Endothelial cell of umbilical vein (primary cell): Measurements from ENCODE around the gene TICRR. TPM values are rescaled to one million over a fixed set of nuclear protein-coding genes. Genes with fewer than 3 reads are reported as not detected.

ENCODE experiments used
- BruUV-seq: library from RNA; stranded (reverse); fragments of 400-500 nt; replicated peaks from 2 replicates; lab custom pipeline; 2021; lab: Mats Ljungman, UMichigan
- CTCF ChIA-PET: fragments of 300-600, 350-600 bp; sonication (Branson Sonifier 250); formaldehyde crosslinking; loops from one replicate; lab custom pipeline; 2021; ENCODE audit warnings: antibody characterized with exemption, inconsistent platforms; lab: Charles Lee
- POLR2A ChIA-PET: fragments of 300-600, 350-600 bp; sonication (Branson Sonifier 250); formaldehyde crosslinking; loops from one replicate; lab custom pipeline; 2021; ENCODE audit warnings: antibody characterized with exemption, inconsistent platforms; lab: Charles Lee
- DNase-seq: peaks from one replicate; pipeline ENCODE4 v3.0.0-alpha.2; 2011; ENCODE audit warnings: low read depth, low spot score
- FAIRE-seq: peaks from 2 replicates; lab custom pipeline; 2011; peaks lifted over from hg19 to GRCh38; lab: Jason Lieb, UNC
- H2AFZ ChIP-seq: 2 replicates; pipeline ENCODE4 v1.6.0; 2012; ENCODE audit warnings: low read depth, low read length, control low read depth, inconsistent platforms
- H3K27ac ChIP-seq: 2 replicates; pipeline ENCODE4 v1.5.1; 2011; ENCODE audit warnings: low read depth, mild to moderate bottlenecking, control low read depth, low read length, moderate library complexity; ENCODE audit not compliant: insufficient read depth
- H3K27me3 ChIP-seq, 2 experiments: 2 replicates each; pipeline versions ENCODE4 v1.6.0 to v1.6.1; 2011; ENCODE audit warnings: low read length in 2 of 2, mixed read lengths in 1 of 2; ENCODE audit not compliant: control insufficient read depth in 2 of 2, insufficient read depth in 2 of 2
- H3K36me3 ChIP-seq, 2 experiments: 2 replicates in 1 of 2; 3 replicates in 1 of 2; pipeline ENCODE4 v1.5.1; 2011; ENCODE audit warnings: low read length in 2 of 2, mild to moderate bottlenecking in 1 of 2, moderate library complexity in 1 of 2; ENCODE audit not compliant: control insufficient read depth in 2 of 2, insufficient read depth in 2 of 2; ENCODE audit errors: extremely low read depth in 1 of 2
- H3K4me1 ChIP-seq: 3 replicates; pipeline ENCODE4 v1.5.1; 2011; ENCODE audit warnings: mild to moderate bottlenecking, low read length; ENCODE audit not compliant: control insufficient read depth, insufficient read depth; ENCODE audit errors: extremely low read depth
- H3K4me2 ChIP-seq: 2 replicates; pipeline ENCODE4 v1.6.1; 2011; ENCODE audit warnings: low read length, control low read depth, mixed read lengths; ENCODE audit not compliant: insufficient read depth
- H3K4me3 ChIP-seq, 3 experiments: fragments of 200-600 bp in 1 of 3; sonication (generic), shearing (Covaris generic) in 1 of 3; replicated peaks in 1 of 3; 2 replicates each; pipeline ENCODE4 v1.5.1; 2011 to 2016; ENCODE audit warnings: control low read depth in 3 of 3, low read length in 3 of 3, mild to moderate bottlenecking in 2 of 3, inconsistent platforms in 1 of 3, low read depth in 1 of 3, moderate library complexity in 1 of 3; ENCODE audit not compliant: insufficient read depth in 1 of 3
- H3K79me2 ChIP-seq: 2 replicates; pipeline ENCODE4 v1.6.0; 2012; ENCODE audit warnings: low read length, inconsistent platforms; ENCODE audit not compliant: control insufficient read depth, insufficient read depth
- H3K9ac ChIP-seq: replicated peaks from 2 replicates; pipeline ENCODE3; 2011; ENCODE audit warnings: low read length, control low read depth; ENCODE audit not compliant: insufficient read depth; ENCODE audit errors: extremely low read depth
- H3K9me1 ChIP-seq: replicated peaks from 3 replicates; pipeline ENCODE4 v1.6.0; 2011; ENCODE audit warnings: mild to moderate bottlenecking, low read length; ENCODE audit not compliant: control insufficient read depth, insufficient read depth; ENCODE audit errors: extremely low read depth
- H3K9me3 ChIP-seq: replicated peaks from 2 replicates; pipeline ENCODE4 v1.5.1; 2012; ENCODE audit warnings: low read length, inconsistent platforms; ENCODE audit not compliant: control insufficient read depth, insufficient read depth
- H4K20me1 ChIP-seq: replicated peaks from 2 replicates; pipeline ENCODE3; 2011; ENCODE audit warnings: mild to moderate bottlenecking, low read length; ENCODE audit not compliant: control insufficient read depth, insufficient read depth; ENCODE audit errors: extremely low read depth
- EZH2 ChIP-seq: IDR thresholded peaks from 2 replicates; pipeline ENCODE4 v1.6.1; 2012; ENCODE audit warnings: borderline replicate concordance, low read depth, mild to moderate bottlenecking, moderate library complexity, low read length, inconsistent platforms; ENCODE audit not compliant: severe bottlenecking
- FOS ChIP-seq: IDR thresholded peaks from 2 replicates; pipeline ENCODE4 v1.6.1; 2011; ENCODE audit warnings: mild to moderate bottlenecking, low read length, moderate library complexity, borderline replicate concordance; ENCODE audit not compliant: insufficient read depth
- GATA2 ChIP-seq: IDR thresholded peaks from 2 replicates; pipeline ENCODE4 v1.7.0; 2011; ENCODE audit warnings: low read depth, mild to moderate bottlenecking, moderate library complexity, mixed read lengths, low read length; ENCODE audit not compliant: insufficient read length, insufficient read depth
- JUN ChIP-seq: IDR thresholded peaks from 2 replicates; pipeline ENCODE4 v1.6.1; 2011; ENCODE audit warnings: borderline replicate concordance, low read depth; ENCODE audit not compliant: insufficient read length, insufficient read depth
- MAX ChIP-seq: IDR thresholded peaks from 2 replicates; pipeline ENCODE4 v1.6.1; 2011; ENCODE audit not compliant: insufficient read depth, insufficient read length
- MYC ChIP-seq: IDR thresholded peaks from one replicate; pipeline ENCODE4 v1.6.1; 2011; ENCODE audit warnings: mild to moderate bottlenecking, low read depth, low read length
- POLR2A ChIP-seq: IDR thresholded peaks from 2 replicates; pipeline ENCODE4 v1.6.1; 2012; ENCODE audit warnings: low read depth, mild to moderate bottlenecking, control low read depth, low read length
- POLR2AphosphoS5 ChIP-seq: IDR thresholded peaks from 2 replicates; pipeline ENCODE4 v1.6.1; 2012; ENCODE audit warnings: low read depth, mild to moderate bottlenecking, control low read depth, low read length, moderate library complexity; ENCODE audit not compliant: insufficient read depth
- dilution Hi-C: fragments of 300-500 bp; cut with MboI; formaldehyde crosslinking; loops from one replicate; pipeline ENCODE4 v1.15.0; 2019; ENCODE audit warnings: low sequenced_read_pairs; ENCODE audit not compliant: extremely low pct_ligation_motif_present
- intact Hi-C: fragments of 100-400 bp; cut with micrococcal nuclease; formaldehyde crosslinking; loops from one replicate; pipeline ENCODE4 v1.10.0; 2022
- polyA plus RNA-seq, 4 experiments: library from polyadenylated mRNA; depleted of rRNA in 3 of 4; stranded (reverse) in 3 of 4; unstranded in 1 of 4; fragments of >200 nt; gene quantifications; 2 replicates each; pipeline versions ENCODE4 v1.2.1 to v1.2.3, GENCODE V29; 2011 to 2012; ENCODE audit warnings: missing spikeins in 1 of 4
- total RNA-seq: library from RNA; stranded (reverse); gene quantifications from 2 replicates; pipeline ENCODE4 v1.2.3, GENCODE V29; 2021
- TF ChIP-seq, protein P1 (sequence below), 2 donors: IDR thresholded peaks; 1 replicate in 1 of 2; 2 replicates in 1 of 2; pipeline ENCODE4 v1.5.1; 2011; ENCODE audit warnings: low read length in 2 of 2, mild to moderate bottlenecking in 2 of 2, moderate library complexity in 2 of 2, control low read depth in 1 of 2, inconsistent platforms in 1 of 2, low read depth in 1 of 2; ENCODE audit not compliant: insufficient read depth in 1 of 2; ENCODE audit errors: extremely low read depth in 1 of 2

Gene TICRR
- total and polyA plus RNA-seq, 2 donors (not counting 3 experiments of a cell fraction or from before 2014, with no cell fraction given), result 4.9 to 19.4 TPM

DNA sequence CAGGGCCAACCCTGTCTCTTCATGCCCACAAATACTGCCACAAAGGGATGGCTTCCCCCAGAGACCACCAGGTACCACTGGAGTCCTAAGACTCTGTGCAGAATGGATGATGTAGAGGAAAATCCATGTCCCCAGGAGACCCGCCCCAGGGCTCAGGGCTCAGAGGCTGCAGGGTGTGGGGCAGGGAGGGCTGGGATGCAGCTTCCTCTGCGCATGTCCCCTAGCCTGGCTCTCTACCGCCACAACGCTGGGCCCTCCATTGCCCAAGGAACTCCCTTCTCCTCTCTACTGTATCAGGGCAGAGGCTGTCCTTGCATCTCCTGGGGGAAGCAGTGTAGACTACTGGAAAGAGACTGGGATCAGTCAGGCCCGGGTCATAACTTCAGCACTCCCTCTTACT lies 19.5 kb upstream of the TICRR start:
- Histone ChIP-seq H4K20me1 (no peaks in the 10 kb centered on the region), H2AFZ (no peak overlapping the region), H3K9ac (no peak overlapping the region), H3K27ac (no peak overlapping the region), H3K4me3 (no peak overlapping the region), H3K9me1 (no peaks in the 10 kb centered on the region), H3K4me2 (no peak overlapping the region), H3K79me2 (no peaks in the 10 kb centered on the region), H3K36me3 (no peaks in the 10 kb centered on the region), H3K4me1 (no peaks in the 10 kb centered on the region), H3K27me3 (peaks cover 4 to 14% of the 10 kb centered on the region in 2 experiments), H3K9me3 (no peaks in the 10 kb centered on the region)
- ChIA-PET CTCF (interaction anchor here (1.4 to 2.1 kb wide), 3 partner anchors 60 to 197 kb away, joined by 6 to 17 read pairs (median 7); partner anchors contain the start of gene RHCG), POLR2A (no interaction called here)
- intact Hi-C loops (loop anchor here (1.0 to 5.0 kb wide), 3 partner anchors 60 to 198 kb away; no protein-coding TSS in a partner anchor), dilution Hi-C loops (no loop called here)
- TF ChIP-seq, protein P1, sequence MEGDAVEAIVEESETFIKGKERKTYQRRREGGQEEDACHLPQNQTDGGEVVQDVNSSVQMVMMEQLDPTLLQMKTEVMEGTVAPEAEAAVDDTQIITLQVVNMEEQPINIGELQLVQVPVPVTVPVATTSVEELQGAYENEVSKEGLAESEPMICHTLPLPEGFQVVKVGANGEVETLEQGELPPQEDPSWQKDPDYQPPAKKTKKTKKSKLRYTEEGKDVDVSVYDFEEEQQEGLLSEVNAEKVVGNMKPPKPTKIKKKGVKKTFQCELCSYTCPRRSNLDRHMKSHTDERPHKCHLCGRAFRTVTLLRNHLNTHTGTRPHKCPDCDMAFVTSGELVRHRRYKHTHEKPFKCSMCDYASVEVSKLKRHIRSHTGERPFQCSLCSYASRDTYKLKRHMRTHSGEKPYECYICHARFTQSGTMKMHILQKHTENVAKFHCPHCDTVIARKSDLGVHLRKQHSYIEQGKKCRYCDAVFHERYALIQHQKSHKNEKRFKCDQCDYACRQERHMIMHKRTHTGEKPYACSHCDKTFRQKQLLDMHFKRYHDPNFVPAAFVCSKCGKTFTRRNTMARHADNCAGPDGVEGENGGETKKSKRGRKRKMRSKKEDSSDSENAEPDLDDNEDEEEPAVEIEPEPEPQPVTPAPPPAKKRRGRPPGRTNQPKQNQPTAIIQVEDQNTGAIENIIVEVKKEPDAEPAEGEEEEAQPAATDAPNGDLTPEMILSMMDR (IDR thresholded peaks at IDR 0.05; ENCODE audit: extremely low read depth in 1 of 2, insufficient read depth in 1 of 2, low read depth in 1 of 2, low read length in 2 of 2), result no peak
- TF ChIP-seq MYC, result no peak
- no peak for TF ChIP-seq GATA2
- no peak for TF ChIP-seq MAX
- no peak for TF ChIP-seq EZH2
- TF ChIP-seq POLR2AphosphoS5, result no peak
- TF ChIP-seq POLR2A, result no peak
- no peak for TF ChIP-seq JUN
- no peak for TF ChIP-seq FOS
- FAIRE-seq (no peak), DNase-seq (no peak)
- no TSS peak for BruUV-seq
